Kidney (tissue), 14 donors: Measurements from ENCODE around the gene TNFSF10. TPM values are rescaled to one million over a fixed set of nuclear protein-coding genes. Genes with fewer than 3 reads are reported as not detected.

Experiments used
- DNase-seq, 5 donors: peaks; one replicate each; pipeline ENCODE4 v3.0.0-alpha.2; 2013 to 2020
- FAIRE-seq: peaks from 2 replicates; lab custom pipeline; 2012; peaks lifted over from hg19 to GRCh38; lab: Jason Lieb, UNC
- H3K27ac ChIP-seq, 2 donors: one replicate each; pipeline ENCODE4 v1.7.0; 2013; ENCODE audit warnings: low read depth in 2 of 2, low read length in 2 of 2, inconsistent platforms in 1 of 2
- H3K27me3 ChIP-seq: one replicate; pipeline ENCODE4 v1.7.1; 2013; ENCODE audit warnings: low read length, inconsistent platforms; ENCODE audit not compliant: control insufficient read depth, insufficient read depth
- H3K36me3 ChIP-seq, 3 donors: one replicate each; pipeline versions ENCODE4 v1.7.0 to v1.7.1; 2013; ENCODE audit warnings: low read length in 3 of 3, control low read depth in 1 of 3, inconsistent platforms in 1 of 3; ENCODE audit not compliant: insufficient read depth in 3 of 3, control insufficient read depth in 2 of 3
- H3K4me1 ChIP-seq, 3 donors: one replicate each; pipeline versions ENCODE4 v1.7.0 to v1.7.1; 2013; ENCODE audit warnings: low read length in 3 of 3, inconsistent platforms in 1 of 3, low read depth in 1 of 3; ENCODE audit not compliant: control insufficient read depth in 2 of 3, insufficient read depth in 2 of 3
- H3K4me3 ChIP-seq, 3 donors: one replicate each; pipeline versions ENCODE4 v1.7.0 to v1.8.1; 2013; ENCODE audit warnings: low read length in 3 of 3, control low read depth in 1 of 3, inconsistent platforms in 1 of 3
- H3K9ac ChIP-seq, 3 donors: one replicate each; pipeline versions ENCODE4 v1.7.0 to v1.7.1; 2013; ENCODE audit warnings: low read length in 3 of 3, control low read depth in 1 of 3, inconsistent platforms in 1 of 3
- H3K9me3 ChIP-seq, 3 donors: one replicate each; pipeline versions ENCODE4 v1.7.0 to v1.7.1; 2013; ENCODE audit warnings: low read length in 3 of 3, control low read depth in 1 of 3, inconsistent platforms in 1 of 3; ENCODE audit not compliant: control insufficient read depth in 2 of 3, insufficient read depth in 1 of 3
- intact Hi-C: fragments of 100-400 bp; cut with DNase I; formaldehyde crosslinking; loops from one replicate; pipeline ENCODE4 v1.11.1; 2022
- polyA plus RNA-seq: library from polyadenylated mRNA; stranded (reverse); fragments of 350-450 nt; fragmentation: Illumina TruSeq; extraction: RNeasy Lipid Tissue Mini Kit (QIAGEN cat#74804); gene quantifications from one replicate; pipeline ENCODE4 v1.2.3, GENCODE V29; 2014; ENCODE audit warnings: low read depth, low replicate concordance; ENCODE audit not compliant: insufficient read depth
- total RNA-seq: library from RNA; stranded (reverse); fragmentation: NEBNext Ultra II Directional; extraction: Animal tissue kit (Norgen Biotek cat#: 25700); gene quantifications from one replicate; pipeline ENCODE4 v1.2.1, GENCODE V29; 2021
- TF ChIP-seq, protein P1 (sequence below): IDR thresholded peaks from 3 replicates; pipeline ENCODE4 v1.5.1; 2012; ENCODE audit warnings: mild to moderate bottlenecking, moderate library complexity, borderline replicate concordance; ENCODE audit not compliant: insufficient read depth; ENCODE audit errors: extremely low read depth
- donor health status: control.
- donor health status: control.
- donor health status: control.
- donor health status: control.
- donor health status: control.
- donor health status: DM: yes; HTN: yes; CAD: no.
- donor health status: Normal renal cell carcinoma (clear cell type).

The TNFSF10 gene
- total and polyA plus RNA-seq, 2 donors from 2014 or later = 75.4 to 277 TPM

GRCh38 chr3:172552607-172553006, 29.4 kb upstream of the TNFSF10 start:
- peaks cover 0 to 5% (median 0%) of the 10 kb centered on the region in 3 donors for H3K4me1 ChIP-seq
- no peaks in the 10 kb centered on the region for H3K36me3 ChIP-seq
- TF ChIP-seq, protein P1, sequence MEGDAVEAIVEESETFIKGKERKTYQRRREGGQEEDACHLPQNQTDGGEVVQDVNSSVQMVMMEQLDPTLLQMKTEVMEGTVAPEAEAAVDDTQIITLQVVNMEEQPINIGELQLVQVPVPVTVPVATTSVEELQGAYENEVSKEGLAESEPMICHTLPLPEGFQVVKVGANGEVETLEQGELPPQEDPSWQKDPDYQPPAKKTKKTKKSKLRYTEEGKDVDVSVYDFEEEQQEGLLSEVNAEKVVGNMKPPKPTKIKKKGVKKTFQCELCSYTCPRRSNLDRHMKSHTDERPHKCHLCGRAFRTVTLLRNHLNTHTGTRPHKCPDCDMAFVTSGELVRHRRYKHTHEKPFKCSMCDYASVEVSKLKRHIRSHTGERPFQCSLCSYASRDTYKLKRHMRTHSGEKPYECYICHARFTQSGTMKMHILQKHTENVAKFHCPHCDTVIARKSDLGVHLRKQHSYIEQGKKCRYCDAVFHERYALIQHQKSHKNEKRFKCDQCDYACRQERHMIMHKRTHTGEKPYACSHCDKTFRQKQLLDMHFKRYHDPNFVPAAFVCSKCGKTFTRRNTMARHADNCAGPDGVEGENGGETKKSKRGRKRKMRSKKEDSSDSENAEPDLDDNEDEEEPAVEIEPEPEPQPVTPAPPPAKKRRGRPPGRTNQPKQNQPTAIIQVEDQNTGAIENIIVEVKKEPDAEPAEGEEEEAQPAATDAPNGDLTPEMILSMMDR = no peak
- no peak overlapping the region for H3K27ac ChIP-seq
- no peak for FAIRE-seq
- intact Hi-C loops = no loop called here
- no peak overlapping the region for H3K9ac ChIP-seq
- no peak overlapping the region for H3K4me3 ChIP-seq
- no peaks in the 10 kb centered on the region for H3K27me3 ChIP-seq
- no peaks in the 10 kb centered on the region for H3K9me3 ChIP-seq
- no peak for DNase-seq

DNA sequence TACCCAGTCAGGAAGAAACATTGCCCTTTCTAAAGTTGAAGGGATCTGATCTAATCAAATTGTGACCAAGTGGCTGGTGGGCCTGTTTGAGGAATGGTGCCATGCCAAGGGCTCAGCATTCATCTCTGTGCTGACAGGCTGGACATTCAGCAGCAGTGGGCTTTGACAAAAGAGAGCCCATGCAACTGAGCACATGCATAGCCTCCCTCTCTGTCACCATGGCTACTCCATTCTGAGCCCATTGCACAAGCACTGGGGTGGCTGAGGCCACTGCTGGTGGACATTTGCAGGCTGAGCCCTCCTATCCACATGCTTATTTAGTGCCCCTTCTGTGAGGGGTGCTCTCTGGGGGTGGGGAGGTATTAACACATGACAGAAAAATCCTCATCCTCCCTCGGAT, 28.6 kb upstream of the TNFSF10 start:
- no peak for FAIRE-seq
- DNase-seq = no peak
- intact Hi-C loops = no loop called here
- H3K9me3 ChIP-seq = no peaks in the 10 kb centered on the region
- H3K36me3 ChIP-seq = no peaks in the 10 kb centered on the region
- no peak overlapping the region for H3K9ac ChIP-seq
- H3K27ac ChIP-seq = no peak overlapping the region
- H3K4me1 ChIP-seq = no peaks in the 10 kb centered on the region
- TF ChIP-seq, protein P1 = no peak
- no peaks in the 10 kb centered on the region for H3K27me3 ChIP-seq
- no peak overlapping the region for H3K4me3 ChIP-seq

DNA sequence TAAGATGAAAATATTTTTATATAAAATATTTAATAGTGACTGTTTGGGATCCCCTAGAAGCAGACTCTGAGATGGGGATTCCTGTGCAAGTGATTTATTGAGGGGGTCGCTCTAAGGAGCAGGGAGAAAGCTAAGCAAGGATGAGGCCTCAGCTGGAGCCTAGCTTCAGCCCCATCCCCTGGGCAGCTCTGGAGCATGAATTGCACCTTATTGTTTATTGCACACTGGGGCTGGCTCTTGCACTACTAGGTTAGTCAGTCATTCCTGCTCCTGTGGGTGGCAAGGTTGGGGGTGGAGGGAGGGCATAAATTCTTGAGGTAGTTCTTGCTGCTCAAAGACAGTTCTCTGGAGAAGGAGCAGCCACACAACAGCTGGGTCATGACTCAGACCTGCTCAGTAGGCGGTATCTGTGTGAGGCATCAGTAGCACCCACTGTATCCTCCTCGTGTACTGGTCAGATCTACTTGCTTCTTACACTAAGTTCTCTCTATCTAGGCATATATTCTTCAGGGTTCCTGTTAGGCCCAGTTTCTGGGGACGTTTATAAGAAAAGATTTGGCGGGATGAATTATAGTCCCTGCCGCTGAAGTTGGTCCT, 27.2 kb upstream of the TNFSF10 start:
- H3K9me3 ChIP-seq = no peaks in the 10 kb centered on the region
- no peaks in the 10 kb centered on the region for H3K27me3 ChIP-seq
- TF ChIP-seq, protein P1 = no peak
- no peak overlapping the region for H3K9ac ChIP-seq
- DNase-seq = no peak
- H3K4me3 ChIP-seq = no peak overlapping the region
- H3K27ac ChIP-seq = no peak overlapping the region
- H3K36me3 ChIP-seq = no peaks in the 10 kb centered on the region
- intact Hi-C loops = no loop called here
- H3K4me1 ChIP-seq = peaks cover 0 to 3% (median 0%) of the 10 kb centered on the region in 3 donors
- FAIRE-seq = no peak

- TF ChIP-seq, protein P1 = no peak
- intact Hi-C loops = no loop called here
- Histone ChIP-seq H3K9me3 (no peaks in the 10 kb centered on the region), H3K27me3 (no peaks in the 10 kb centered on the region), H3K4me1 (peaks cover 0 to 3% (median 0%) of the 10 kb centered on the region in 3 donors), H3K27ac (no peak overlapping the region), H3K9ac (no peak overlapping the region), H3K36me3 (no peaks in the 10 kb centered on the region), H3K4me3 (no peak overlapping the region)
- no peak for DNase-seq
- no peak for FAIRE-seq
Measured at GRCh38 chr3:172549144-172549543, 25.9 kb upstream of the TNFSF10 start.
